D721Med (cell line): ENCODE results near the gene CAMK1D.

Experiments
- DNase-seq: peaks from one replicate; pipeline ENCODE4 v3.0.0; 2011; ENCODE audit warnings: low spot score; ENCODE audit not compliant: insufficient read length
- FAIRE-seq: peaks from 2 replicates; lab custom pipeline; 2011; peaks lifted over from hg19 to GRCh38; lab: Jason Lieb, UNC
- CTCF ChIP-seq: IDR thresholded peaks from 2 replicates; pipeline ENCODE4 v1.5.1; 2012; ENCODE audit warnings: mild to moderate bottlenecking, control low read depth; ENCODE audit not compliant: insufficient read depth; ENCODE audit errors: missing control alignments

The CAMK1D gene

GRCh38 chr10:12534824-12535223 lies 185.5 kb downstream of the CAMK1D start:
- FAIRE-seq (no peak), DNase-seq (no peak)
- no peak for TF ChIP-seq CTCF

GRCh38 chr10:12535656-12536055 lies 186.3 kb downstream of the CAMK1D start:
- no peak for TF ChIP-seq CTCF
- FAIRE-seq = no peak

GRCh38 chr10:12538491-12538995 lies 189.2 kb downstream of the CAMK1D start:
- no peak for TF ChIP-seq CTCF
- FAIRE-seq = no peak
- DNase-seq = no peak

More at GRCh38 chr10:12535656-12536055, 186.3 kb downstream of the CAMK1D start:
- no peak for DNase-seq

GRCh38 chr10:12539350-12540164 lies 190.2 kb downstream of the CAMK1D start:
- TF ChIP-seq CTCF = no peak
- DNase-seq (no peak), FAIRE-seq (no peak)

GRCh38 chr10:12540341-12540781 lies 191.0 kb downstream of the CAMK1D start:
- no peak for TF ChIP-seq CTCF
- FAIRE-seq = no peak
- DNase-seq = no peak

- FAIRE-seq (no peak), DNase-seq (no peak)
- no peak for TF ChIP-seq CTCF
Observed at GRCh38 chr10:12541446-12542067, 192.2 kb downstream of the CAMK1D start.
